Peyer's patch (tissue), 4 donors: ENCODE measurements around the gene ARHGAP26.

Source experiments
- POLR2A ChIP-seq, 2 donors: fragments of 450-650 bp; IDR thresholded peaks; one replicate each; pipeline ENCODE4 v1.5.1; 2017; ENCODE audit warnings: antibody characterized with exemption in 2 of 2, mild to moderate bottlenecking in 2 of 2, moderate library complexity in 2 of 2
- TF ChIP-seq, protein P1 (sequence below), 6 experiments: fragments of 450-650 bp in 4 of 6; fragments of 200-600 bp in 2 of 6; sonication (generic) in 1 of 6; IDR thresholded peaks; one replicate each; pipeline ENCODE4 v1.5.1; 2017 to 2019; ENCODE audit warnings: antibody characterized with exemption in 6 of 6, mild to moderate bottlenecking in 3 of 6, moderate library complexity in 1 of 6

DNA sequence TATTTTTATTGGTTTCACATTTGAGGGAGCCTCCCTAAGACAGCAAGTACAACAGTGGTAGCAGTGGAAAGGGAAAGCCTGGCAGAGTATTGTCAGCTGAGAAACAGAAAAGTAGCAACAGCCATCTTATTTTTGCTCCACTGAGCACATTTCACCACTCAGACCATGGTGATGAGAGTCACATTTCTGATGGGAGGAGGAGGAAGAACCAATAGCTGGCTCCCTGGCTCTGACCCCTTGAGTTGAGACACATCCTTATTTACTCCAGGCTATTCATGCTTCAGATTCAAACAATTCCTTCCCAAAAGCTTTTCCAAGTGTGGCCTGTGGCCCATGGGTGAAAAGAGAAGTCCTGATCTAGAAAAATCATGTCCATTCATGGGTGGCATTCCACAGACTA is 236.3 kb downstream of the ARHGAP26 start:
- no peak for TF ChIP-seq POLR2A (IDR thresholded peaks at IDR 0.05)
- TF ChIP-seq, protein P1, sequence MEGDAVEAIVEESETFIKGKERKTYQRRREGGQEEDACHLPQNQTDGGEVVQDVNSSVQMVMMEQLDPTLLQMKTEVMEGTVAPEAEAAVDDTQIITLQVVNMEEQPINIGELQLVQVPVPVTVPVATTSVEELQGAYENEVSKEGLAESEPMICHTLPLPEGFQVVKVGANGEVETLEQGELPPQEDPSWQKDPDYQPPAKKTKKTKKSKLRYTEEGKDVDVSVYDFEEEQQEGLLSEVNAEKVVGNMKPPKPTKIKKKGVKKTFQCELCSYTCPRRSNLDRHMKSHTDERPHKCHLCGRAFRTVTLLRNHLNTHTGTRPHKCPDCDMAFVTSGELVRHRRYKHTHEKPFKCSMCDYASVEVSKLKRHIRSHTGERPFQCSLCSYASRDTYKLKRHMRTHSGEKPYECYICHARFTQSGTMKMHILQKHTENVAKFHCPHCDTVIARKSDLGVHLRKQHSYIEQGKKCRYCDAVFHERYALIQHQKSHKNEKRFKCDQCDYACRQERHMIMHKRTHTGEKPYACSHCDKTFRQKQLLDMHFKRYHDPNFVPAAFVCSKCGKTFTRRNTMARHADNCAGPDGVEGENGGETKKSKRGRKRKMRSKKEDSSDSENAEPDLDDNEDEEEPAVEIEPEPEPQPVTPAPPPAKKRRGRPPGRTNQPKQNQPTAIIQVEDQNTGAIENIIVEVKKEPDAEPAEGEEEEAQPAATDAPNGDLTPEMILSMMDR (IDR thresholded peaks at IDR 0.05) = no peak
